ENCODE measurements around the gene GCG.

Gene GCG

DNA sequence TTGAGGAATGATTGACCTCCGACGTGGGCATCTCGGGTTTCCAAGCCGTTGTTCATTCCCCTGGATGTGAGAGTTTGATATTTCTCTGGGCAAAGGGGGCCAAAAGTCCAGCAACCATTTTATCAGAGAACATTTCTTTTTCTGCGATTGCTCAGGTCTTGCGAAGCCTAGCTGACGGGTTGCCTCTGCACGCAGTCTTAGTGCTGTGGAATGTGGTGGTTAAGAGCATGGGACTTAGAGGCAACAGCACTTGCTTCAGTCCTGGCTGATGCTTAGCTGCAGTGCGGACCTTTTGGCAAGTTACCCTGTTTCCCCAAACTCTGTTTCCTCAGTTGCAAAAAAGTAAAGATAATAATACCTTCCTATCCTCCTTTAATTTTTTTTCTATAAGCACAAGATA lies 46.2 kb upstream of the GCG start:
- Histone ChIP-seq H3K27ac (replicated peaks) (no peak overlapping the region), H3K4me3 (replicated peaks; ENCODE audit: insufficient read depth, low read length) (no peak overlapping the region), H3K27me3 (ENCODE audit: insufficient read depth, poor library complexity, severe bottlenecking) (peaks cover 8% of the 10 kb centered on the region)
- no peak for DNase-seq (ENCODE audit: low read depth in 1 of 2, low spot score in 1 of 2)
- TF ChIP-seq, protein P1, sequence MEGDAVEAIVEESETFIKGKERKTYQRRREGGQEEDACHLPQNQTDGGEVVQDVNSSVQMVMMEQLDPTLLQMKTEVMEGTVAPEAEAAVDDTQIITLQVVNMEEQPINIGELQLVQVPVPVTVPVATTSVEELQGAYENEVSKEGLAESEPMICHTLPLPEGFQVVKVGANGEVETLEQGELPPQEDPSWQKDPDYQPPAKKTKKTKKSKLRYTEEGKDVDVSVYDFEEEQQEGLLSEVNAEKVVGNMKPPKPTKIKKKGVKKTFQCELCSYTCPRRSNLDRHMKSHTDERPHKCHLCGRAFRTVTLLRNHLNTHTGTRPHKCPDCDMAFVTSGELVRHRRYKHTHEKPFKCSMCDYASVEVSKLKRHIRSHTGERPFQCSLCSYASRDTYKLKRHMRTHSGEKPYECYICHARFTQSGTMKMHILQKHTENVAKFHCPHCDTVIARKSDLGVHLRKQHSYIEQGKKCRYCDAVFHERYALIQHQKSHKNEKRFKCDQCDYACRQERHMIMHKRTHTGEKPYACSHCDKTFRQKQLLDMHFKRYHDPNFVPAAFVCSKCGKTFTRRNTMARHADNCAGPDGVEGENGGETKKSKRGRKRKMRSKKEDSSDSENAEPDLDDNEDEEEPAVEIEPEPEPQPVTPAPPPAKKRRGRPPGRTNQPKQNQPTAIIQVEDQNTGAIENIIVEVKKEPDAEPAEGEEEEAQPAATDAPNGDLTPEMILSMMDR (IDR thresholded peaks at IDR 0.05; ENCODE audit: insufficient read depth, low read length): no peak
- no peak for TF ChIP-seq REST (IDR thresholded peaks at IDR 0.05; ENCODE audit: insufficient replicate concordance, low read depth)
- no peak for TF ChIP-seq GABPA (IDR thresholded peaks at IDR 0.05; ENCODE audit: low read depth)
- no peak for TF ChIP-seq POLR2AphosphoS5 (IDR thresholded peaks at IDR 0.05; ENCODE audit: low read depth)
- TF ChIP-seq SPI1 (IDR thresholded peaks at IDR 0.05; ENCODE audit: borderline replicate concordance, low read depth): no peak

- TF ChIP-seq GABPA (IDR thresholded peaks at IDR 0.05; ENCODE audit: low read depth) (no peak), SPI1 (IDR thresholded peaks at IDR 0.05; ENCODE audit: borderline replicate concordance, low read depth) (no peak), POLR2AphosphoS5 (IDR thresholded peaks at IDR 0.05; ENCODE audit: low read depth) (no peak), REST (IDR thresholded peaks at IDR 0.05; ENCODE audit: insufficient replicate concordance, low read depth) (no peak)
- TF ChIP-seq, protein P1 (IDR thresholded peaks at IDR 0.05; ENCODE audit: insufficient read depth, low read length): no peak
- Histone ChIP-seq H3K27me3 (ENCODE audit: insufficient read depth, poor library complexity, severe bottlenecking) (peaks cover 7% of the 10 kb centered on the region), H3K27ac (replicated peaks) (no peak overlapping the region), H3K4me3 (replicated peaks; ENCODE audit: insufficient read depth, low read length) (no peak overlapping the region)
- no peak for DNase-seq (ENCODE audit: low read depth in 1 of 2, low spot score in 1 of 2)
These were observed 45.2 kb upstream of the GCG start for GRCh38 chr2:162197069-162197825.

DNA sequence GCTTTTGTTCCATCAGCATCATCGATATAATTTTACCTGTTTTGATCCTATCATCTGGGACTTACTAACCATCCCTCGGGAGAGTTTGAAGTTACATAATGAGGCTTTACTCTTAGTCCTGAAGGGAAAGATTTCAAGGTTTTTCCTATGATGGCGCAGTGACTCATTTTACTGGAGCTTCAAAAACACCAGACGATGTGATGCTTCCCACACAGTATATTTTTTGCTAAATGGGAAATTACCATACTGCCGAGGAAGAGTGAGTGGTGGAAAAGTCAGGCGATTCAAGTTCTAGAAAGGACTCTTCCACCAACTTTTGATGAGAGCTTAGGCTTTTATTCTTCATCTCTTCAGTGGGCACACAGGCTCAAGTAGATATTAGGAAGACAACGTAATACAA lies 44.6 kb upstream of the GCG start:
- Histone ChIP-seq H3K27me3 (ENCODE audit: insufficient read depth, poor library complexity, severe bottlenecking) (peaks cover 7% of the 10 kb centered on the region), H3K27ac (replicated peaks) (no peak overlapping the region), H3K4me3 (replicated peaks; ENCODE audit: insufficient read depth, low read length) (no peak overlapping the region)
- no peak for TF ChIP-seq REST (IDR thresholded peaks at IDR 0.05; ENCODE audit: insufficient replicate concordance, low read depth)
- no peak for TF ChIP-seq POLR2AphosphoS5 (IDR thresholded peaks at IDR 0.05; ENCODE audit: low read depth)
- no peak for TF ChIP-seq SPI1 (IDR thresholded peaks at IDR 0.05; ENCODE audit: borderline replicate concordance, low read depth)
- no peak for TF ChIP-seq GABPA (IDR thresholded peaks at IDR 0.05; ENCODE audit: low read depth)
- TF ChIP-seq, protein P1 (IDR thresholded peaks at IDR 0.05; ENCODE audit: insufficient read depth, low read length): no peak
- no peak for DNase-seq (ENCODE audit: low read depth in 1 of 2, low spot score in 1 of 2)
